Nasal cavity respiratory epithelium epithelial cell of viscerocranial mucosa (primary cell): ENCODE data around the gene DPM2. TPM values are rescaled to one million over a fixed set of nuclear protein-coding genes. Genes with fewer than 3 reads are reported as not detected.

Experiments
- total RNA-seq: library from RNA; depleted of rRNA; stranded (reverse); fragments of >200 nt; gene quantifications from 2 replicates; pipeline ENCODE4 v1.2.3, GENCODE V29; 2014

Gene DPM2, protein sequence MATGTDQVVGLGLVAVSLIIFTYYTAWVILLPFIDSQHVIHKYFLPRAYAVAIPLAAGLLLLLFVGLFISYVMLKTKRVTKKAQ
- 13.7 and 16.2 TPM in 2 replicates for total RNA-seq

DNA sequence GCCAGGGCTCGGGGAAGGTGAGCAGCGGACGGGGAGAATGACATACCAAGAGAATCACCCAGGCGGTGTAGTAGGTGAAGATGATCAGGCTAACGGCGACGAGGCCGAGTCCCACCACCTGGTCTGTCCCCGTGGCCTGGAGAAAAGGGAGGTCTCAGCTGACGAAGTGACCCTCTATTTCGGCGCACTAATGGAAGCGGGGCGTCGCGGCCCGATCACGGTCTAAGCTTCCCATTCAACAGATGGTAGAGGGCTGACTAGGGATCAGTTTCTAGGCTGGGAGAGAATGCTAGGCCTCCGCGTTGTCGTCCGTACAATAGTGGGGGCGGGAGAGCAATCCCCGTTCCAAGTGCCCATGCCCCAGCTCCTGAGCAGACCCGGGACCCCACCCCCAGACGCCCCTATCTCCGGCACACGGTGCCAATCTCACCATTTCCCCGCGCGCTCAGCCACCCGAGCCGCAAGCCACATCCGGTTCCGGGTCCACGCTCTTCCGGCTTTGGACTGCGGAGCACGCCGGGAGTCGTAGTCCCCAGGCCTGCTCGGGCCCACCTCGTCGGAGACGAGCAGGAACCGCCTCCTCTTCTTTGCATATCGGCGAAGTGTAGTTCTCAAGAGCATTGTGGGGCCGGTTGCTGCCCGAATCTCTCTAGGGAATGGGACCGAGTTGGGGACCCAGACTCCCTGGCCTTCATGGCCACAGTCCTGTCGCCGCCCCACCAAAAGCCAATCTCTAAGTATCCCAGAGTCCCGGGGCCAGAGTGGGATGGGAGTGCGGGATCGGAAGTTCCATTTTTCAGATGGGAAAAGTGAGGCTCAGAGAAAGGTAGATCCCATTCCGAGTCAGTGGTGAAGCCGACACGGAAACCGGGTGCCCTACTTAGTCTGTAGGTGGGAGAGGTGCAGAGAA, at the start of gene DPM2:
TSS of gene DPM2 (minus strand) at position 467 of the 910 bp plus-strand sequence. CDS start at position 433, 34 bp downstream.

DNA sequence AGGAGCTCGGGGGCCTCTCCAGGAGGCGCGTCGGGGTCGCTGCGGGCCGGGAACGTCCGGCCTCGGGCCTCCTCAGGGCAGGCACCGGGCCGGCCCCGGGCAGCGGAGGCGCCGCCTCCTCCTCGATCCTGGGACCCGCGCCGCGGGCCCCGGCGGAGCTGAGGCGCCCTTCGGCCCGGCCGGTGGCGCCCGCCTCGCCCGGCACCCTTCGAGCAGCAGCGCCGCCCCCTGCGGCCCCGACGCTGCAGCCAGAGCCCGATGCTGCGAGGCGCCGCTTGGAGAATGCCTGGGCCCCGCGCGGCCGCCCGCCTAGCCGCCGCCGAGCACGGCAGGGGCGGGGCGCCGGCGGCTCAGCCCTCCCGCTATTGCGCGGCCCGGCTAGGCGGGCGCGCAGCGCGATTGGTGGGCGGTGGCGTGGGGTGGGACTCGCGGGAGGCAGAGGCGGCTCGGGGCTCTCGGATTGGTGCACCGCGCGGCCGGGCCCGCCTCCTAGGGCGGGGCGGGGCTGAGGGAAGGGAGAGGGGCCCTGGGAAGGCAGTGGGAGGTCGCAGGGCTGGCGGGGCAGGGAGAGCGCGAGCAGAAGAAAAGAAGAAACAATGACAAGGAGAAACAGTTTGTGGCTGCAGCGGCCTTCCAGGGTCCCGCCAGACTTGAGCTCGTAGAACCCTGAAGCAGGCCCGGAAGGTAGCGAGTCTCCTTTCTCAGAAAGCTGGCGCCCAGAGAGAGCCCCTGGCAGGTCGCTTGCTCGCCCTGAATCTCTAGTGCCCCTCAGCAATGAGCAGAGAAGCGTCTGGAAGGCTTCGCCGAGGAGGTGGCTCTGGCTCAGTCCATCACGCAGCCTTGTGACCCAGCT, 43.3 kb upstream of the DPM2 start, which contains the start of gene EEIG1:
TSS of gene EEIG1 (minus strand) at position 284 of the 853 bp plus-strand sequence. CDS start 852 bp downstream, outside the sequence.

DNA sequence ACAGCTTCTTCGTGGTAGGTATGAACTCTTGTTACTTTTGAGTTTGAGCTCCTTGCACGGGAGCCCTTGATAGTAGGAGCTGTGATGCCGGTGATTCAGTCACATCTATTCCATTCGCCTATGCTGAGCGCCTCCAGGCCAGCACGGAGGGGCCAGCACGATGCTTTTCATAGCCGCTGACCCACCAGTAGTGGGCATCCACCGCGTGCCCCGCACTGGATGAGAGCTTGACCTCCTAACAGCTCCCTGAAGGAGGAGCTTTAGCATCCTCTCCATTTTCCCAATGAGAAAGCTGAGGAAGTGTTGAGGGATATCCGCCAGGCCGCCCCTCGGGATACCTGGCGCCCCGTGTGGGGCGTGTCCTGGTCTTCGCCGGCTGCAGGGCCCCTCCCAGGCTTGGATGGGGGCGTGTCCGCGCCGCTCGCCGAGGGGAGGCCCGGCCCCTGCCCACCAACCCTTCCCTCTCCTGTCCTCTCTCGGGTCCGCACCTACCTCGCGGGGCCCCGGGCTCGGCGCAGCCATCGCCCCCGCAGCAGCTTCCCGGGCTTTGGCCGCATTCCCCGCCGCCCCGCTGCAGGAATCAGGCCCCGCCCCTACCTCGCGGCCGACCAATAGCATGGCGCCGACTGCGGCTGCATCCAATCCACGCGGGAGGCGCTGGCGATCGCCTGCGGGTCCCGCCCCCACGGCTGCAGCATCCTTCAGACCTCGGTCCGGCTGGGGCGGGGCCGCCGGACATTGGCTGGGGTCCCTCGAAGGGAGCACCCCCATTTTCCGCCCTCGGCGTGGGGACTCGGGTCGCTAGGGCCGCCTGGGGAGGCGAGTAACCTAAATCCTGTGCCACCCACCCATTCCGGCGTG, 7.2 kb downstream of the DPM2 start, which contains the start of gene PIP5KL1:
TSS of gene PIP5KL1 (minus strand) at position 547 of the 861 bp plus-strand sequence. CDS start at position 522, 25 bp downstream.

GRCh38 chr9:127916720-127917581, 20.7 kb downstream of the DPM2 start, which contains the start of gene ST6GALNAC4:
ST6GALNAC4 (minus strand) TSS chr9:127917041; CDS start chr9:127916419, 622 bp downstream.

GRCh38 chr9:127899128-127899943, 38.3 kb downstream of the DPM2 start, which contains the start of gene ST6GALNAC6:
ST6GALNAC6 (minus strand) TSS chr9:127899603; CDS start chr9:127897981, 1,622 bp downstream.

Other genes with a start within 250 kb of the DPM2 start
- 0.07 TPM in 1 of 2 replicates, not detected in the other for gene CFAP157, start 230.9 kb downstream of the DPM2 start, total RNA-seq
- gene PTRH1, start 222.2 kb downstream of the DPM2 start, total RNA-seq: 16.0 and 24.9 TPM in 2 replicates
- gene TTC16, start 221.8 kb downstream of the DPM2 start, total RNA-seq: not detected in 2 replicates
- gene TOR2A, start 202.6 kb downstream of the DPM2 start, total RNA-seq: 2.7 and 7.3 TPM in 2 replicates
- gene SH2D3C, start 159.2 kb downstream of the DPM2 start, total RNA-seq: under 0.01 and 0.07 TPM in 2 replicates
- gene CDK9, start 151.8 kb downstream of the DPM2 start, total RNA-seq: 74.5 and 80.0 TPM in 2 replicates
- gene FPGS, start 135.0 kb downstream of the DPM2 start, total RNA-seq: 42.7 and 60.6 TPM in 2 replicates
- 0.34 and 2.3 TPM in 2 replicates for gene ENG, start 83.2 kb downstream of the DPM2 start, total RNA-seq
- 20.5 and 33.5 TPM in 2 replicates for gene AK1, start 60.2 kb downstream of the DPM2 start, total RNA-seq
- gene ST6GALNAC6, start 38.3 kb downstream of the DPM2 start, total RNA-seq: 14.0 and 21.5 TPM in 2 replicates
- 25.3 and 42.9 TPM in 2 replicates for gene ST6GALNAC4, start 20.8 kb downstream of the DPM2 start, total RNA-seq
- 4.1 and 4.3 TPM in 2 replicates for gene PIP5KL1, start 7.1 kb downstream of the DPM2 start, total RNA-seq
- gene EEIG1, start 43.1 kb upstream of the DPM2 start, total RNA-seq: 9.9 and 93.0 TPM in 2 replicates
- gene NAIF1, start 129.5 kb upstream of the DPM2 start, total RNA-seq: 12.5 and 14.0 TPM in 2 replicates
- gene SLC25A25, start 130.4 kb upstream of the DPM2 start, total RNA-seq: 29.4 and 34.2 TPM in 2 replicates
- 88.5 and 116 TPM in 2 replicates for gene PTGES2, start 189.9 kb upstream of the DPM2 start, total RNA-seq
- gene LCN2, start 211.6 kb upstream of the DPM2 start, total RNA-seq: 49.6 and 128 TPM in 2 replicates
- gene BBLN, start 222.4 kb upstream of the DPM2 start, total RNA-seq: 21.9 and 31.3 TPM in 2 replicates